GM12891 (cell line): ENCODE measurements around the gene SDSL.

ENCODE experiments used
- DNase-seq: peaks from one replicate; pipeline ENCODE4 v3.0.0; 2011; ENCODE audit warnings: low spot score; ENCODE audit not compliant: insufficient read length
- FAIRE-seq: peaks from 2 replicates; lab custom pipeline; 2011; peaks lifted over from hg19 to GRCh38; lab: Jason Lieb, UNC
- PAX5 ChIP-seq: IDR thresholded peaks from 2 replicates; pipeline ENCODE4 v1.6.1; 2011; ENCODE audit warnings: low read length, moderate library complexity, mild to moderate bottlenecking; ENCODE audit not compliant: insufficient read depth, severe bottlenecking
- POLR2A ChIP-seq: IDR thresholded peaks from 2 replicates; pipeline ENCODE4 v1.6.1; 2011; ENCODE audit warnings: low read depth, low read length, control low read depth
- POLR2AphosphoS5 ChIP-seq: IDR thresholded peaks from 2 replicates; pipeline ENCODE4 v1.6.1; 2011; ENCODE audit warnings: low read depth, low read length, control low read depth
- POU2F2 ChIP-seq: IDR thresholded peaks from 2 replicates; pipeline ENCODE4 v1.6.1; 2011; ENCODE audit warnings: low read depth, mild to moderate bottlenecking, control low read depth, low read length, moderate library complexity
- SPI1 ChIP-seq: IDR thresholded peaks from 2 replicates; pipeline ENCODE4 v1.6.1; 2011; ENCODE audit warnings: low read depth, low read length, control low read depth
- TAF1 ChIP-seq: IDR thresholded peaks from 2 replicates; pipeline ENCODE4 v1.6.1; 2011; ENCODE audit warnings: low read depth, low read length, control low read depth

The SDSL gene

DNA sequence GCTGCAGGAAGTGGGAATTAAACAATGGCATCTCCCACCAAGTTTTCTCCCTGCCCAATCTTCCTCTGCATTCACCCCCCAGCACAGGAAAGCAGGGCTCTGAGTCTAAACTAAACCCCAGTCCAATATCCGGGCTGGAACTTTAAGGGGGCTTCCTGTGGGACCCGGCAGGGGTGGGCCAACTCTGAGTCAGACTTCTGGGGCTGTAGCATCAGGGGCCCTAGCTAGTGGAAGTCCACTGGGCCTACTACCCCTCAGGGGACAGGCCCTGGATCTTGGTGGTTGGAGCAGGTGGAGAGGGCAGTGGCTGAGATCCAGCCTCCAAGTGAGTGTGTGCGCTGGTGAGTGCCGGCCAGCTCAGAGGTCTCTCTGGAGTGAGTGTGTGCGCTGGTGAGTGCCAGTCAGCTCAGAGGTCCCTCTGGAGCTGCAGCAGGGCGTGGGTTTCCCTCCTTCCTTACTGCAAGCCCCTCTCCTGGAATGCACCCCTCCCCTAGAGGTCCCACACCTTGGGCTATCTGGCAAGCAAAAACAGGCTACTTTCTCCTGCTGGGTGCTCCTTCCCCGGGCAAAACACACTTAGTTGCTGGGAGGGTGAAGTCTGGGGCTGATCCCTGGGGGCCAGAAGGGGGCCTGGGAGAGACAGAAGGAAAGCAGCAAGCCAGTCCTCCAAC, 55.1 kb downstream of the SDSL start:
- no peak for FAIRE-seq
- TF ChIP-seq POLR2AphosphoS5 (no peak), POU2F2 (no peak), POLR2A (no peak), SPI1 (no peak), PAX5 (no peak), TAF1 (no peak)
- no peak for DNase-seq

DNA sequence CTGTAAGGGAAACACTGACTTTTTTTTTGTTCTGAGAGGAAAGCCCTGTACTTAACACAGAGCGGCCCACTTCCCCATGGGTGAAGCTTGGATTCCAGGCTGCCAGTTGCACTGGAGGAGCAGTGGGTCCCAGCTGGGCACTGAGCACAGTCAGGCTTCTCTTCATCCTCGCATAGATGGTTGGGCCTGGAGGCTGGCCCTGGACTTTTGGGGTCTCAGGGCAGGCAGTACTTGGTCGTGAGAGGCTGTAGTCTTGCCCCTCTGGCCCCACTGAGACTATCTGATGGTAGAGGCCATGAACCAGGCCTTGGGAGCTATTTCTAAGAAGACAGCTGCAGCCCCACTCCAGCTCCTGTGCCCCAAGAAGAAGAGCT, 55.6 kb downstream of the SDSL start:
- TF ChIP-seq PAX5 (no peak), POU2F2 (no peak), TAF1 (no peak), POLR2A (no peak), SPI1 (no peak), POLR2AphosphoS5 (no peak)
- peak; percentile 13 for DNase-seq
- no peak for FAIRE-seq

DNA sequence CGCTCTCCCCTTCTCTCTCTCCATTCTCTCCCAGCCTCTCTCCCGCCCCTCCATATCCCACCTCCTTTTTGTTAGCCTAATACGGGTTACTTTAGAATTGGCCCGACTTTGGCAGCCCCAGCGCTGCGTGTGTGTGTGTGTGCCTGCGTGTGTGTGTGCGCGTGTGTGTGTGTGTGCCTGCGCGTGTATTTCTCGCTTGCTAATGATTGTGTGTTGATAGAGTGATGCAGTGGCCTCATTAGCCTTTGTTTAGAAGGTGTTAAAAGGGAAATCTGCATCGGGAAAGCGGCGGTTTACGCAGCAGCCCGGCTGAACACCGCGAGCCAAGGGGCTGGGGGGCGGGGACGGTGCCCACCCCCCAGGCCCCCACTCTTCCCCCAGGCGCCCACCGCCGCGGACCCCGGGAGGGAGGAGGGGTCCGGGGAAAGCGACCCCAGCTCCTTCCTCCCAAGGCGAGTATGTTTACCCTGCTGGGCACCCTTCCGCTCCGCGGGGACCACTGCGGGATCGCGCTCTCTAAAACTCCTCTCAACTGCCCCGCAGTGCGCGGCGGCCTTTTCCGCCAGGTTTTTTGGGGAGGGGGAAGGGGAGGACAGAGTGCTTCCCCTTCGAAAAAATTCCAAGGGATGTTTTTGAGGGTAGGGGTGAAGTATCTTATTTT, 56.3 kb downstream of the SDSL start:
- DNase-seq = no peak
- no peak for FAIRE-seq
- no peak for TF ChIP-seq POLR2AphosphoS5
- no peak for TF ChIP-seq POLR2A
- no peak for TF ChIP-seq PAX5
- no peak for TF ChIP-seq SPI1
- no peak for TF ChIP-seq POU2F2
- TF ChIP-seq TAF1 = no peak

DNA sequence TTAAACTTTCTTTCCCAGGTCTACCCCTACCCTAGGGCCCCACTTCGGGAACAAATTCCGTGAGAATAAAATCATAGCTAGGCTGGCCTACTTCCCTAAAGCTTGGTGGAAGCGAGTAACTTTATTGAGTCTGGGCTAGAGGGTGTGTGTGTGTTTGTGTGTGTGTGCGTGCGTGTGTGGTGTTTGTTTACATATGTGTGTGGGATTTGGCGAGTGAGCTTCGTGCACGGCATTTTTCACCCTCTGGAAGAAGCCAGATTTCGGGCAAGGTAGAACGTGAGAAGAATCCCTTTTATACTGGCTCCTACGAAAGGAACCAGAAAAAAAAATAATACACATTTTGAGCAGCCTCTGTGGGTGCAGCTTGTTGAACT, 57.0 kb downstream of the SDSL start:
- TF ChIP-seq POLR2A = no peak
- DNase-seq (no peak), FAIRE-seq (no peak)

DNA sequence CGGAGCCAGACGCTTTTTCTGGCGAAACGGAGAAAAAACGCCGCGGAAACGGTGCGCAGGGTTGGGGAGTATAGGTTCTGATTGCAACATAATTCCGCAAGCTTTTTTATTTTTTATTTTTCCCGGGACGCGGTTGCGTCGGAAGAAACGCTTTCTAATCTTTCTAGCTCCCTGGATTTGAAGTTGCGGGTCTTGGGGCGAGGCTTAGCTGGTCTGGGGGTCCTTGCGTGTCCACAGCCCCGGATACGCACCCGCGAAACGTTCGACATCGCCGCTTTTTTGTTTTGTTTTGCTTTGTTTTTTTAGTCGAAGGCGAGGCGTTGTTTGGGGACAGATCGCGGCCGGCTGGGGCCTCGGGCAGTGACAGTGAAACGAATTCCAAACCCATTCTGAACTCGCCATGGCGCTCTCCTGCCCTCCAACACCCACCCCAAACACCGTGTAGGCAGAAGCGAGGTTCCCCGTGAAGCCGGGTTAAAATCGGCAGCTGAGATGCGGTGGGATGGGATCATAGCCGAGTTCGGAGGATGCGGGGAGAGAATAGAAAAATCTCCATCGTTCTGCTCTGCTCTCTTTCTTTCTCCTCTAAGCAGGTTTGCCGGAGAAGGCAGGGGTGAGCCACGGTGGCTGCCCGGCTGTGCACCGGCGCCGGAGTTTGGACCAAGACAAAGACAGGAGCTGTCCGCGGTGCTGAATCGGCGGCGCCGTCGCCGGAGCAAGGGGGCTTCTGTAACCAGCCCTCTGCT, 57.6 kb downstream of the SDSL start:
- peak; percentile 51 for DNase-seq
- TF ChIP-seq TAF1 (no peak), POLR2AphosphoS5 (no peak), SPI1 (no peak), POU2F2 (no peak), PAX5 (no peak), POLR2A (no peak)
- FAIRE-seq = no peak

DNA sequence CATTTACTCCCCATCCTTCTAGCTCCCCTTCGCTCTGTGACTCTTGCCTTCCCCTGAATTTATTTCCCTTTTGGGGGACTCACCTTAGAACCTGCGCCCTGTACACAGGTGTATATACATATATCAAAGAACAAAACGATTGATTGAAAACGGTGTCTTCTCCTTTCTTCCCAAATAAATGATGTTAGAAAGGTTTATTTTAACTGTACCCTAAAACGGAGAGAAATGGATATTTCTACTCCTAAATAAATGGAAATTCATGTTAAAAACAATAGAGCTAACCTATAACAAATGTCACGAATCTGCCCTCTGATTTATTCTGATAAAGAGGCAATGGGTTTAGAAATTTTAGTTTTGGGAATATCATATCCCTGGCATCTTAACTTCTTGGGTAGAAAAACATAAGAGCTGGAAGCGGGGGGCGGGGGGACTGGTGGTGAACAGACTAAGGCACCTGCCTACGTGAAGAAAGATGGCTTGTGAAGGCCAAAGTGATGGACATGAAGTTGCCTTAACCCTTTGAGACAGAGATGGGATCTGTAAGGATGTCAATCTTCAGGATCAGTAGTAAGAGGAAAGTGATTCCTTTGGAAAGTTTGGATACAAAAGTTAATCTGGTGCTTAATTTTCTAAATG, 58.3 kb downstream of the SDSL start:
- DNase-seq = no peak
- TF ChIP-seq POU2F2 (no peak), POLR2AphosphoS5 (no peak), PAX5 (no peak), TAF1 (no peak), SPI1 (no peak), POLR2A (no peak)
- no peak for FAIRE-seq

DNA sequence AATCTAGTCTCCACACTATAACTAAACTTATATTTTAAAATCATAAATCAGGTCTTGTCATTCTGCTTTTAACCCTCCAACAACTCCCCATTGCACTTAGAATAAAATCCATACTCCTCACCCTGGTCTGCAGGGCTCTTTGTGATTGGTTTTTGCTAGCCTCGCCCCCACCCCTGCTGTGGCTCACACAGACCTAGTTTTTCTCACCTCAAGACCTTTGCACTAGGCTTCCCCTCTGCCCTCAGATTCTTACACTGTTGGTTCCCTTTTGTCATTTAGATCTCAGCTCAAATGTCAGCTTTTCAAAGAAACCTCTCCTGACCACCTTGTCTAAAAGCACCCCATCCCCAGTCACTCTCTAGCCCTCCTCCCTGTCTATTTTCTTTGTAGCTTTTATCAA, 60.2 kb downstream of the SDSL start:
- FAIRE-seq (no peak), DNase-seq (no peak)
- TF ChIP-seq POU2F2 (no peak), POLR2AphosphoS5 (no peak), POLR2A (no peak), PAX5 (no peak), TAF1 (no peak), SPI1 (no peak)

DNA sequence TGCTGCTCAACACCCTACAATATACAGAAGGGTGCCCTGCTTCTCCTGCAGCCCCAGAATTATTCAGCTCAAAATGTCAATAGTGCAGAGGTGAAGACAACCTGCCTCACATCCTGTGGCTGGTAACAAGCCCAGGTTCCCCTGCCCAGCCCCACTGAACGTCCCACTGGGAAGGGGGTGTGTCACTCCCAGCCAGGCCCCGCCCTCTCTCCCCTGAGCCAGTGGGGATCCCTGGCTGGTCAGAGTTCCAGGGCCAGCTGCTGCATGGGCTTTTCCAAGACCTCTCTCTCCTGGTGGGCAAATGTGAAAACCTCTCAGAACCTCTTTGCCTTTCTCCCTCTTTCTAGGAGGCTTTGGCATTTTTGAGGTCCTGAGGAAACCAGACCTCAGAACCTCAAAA, 63.1 kb downstream of the SDSL start:
- TF ChIP-seq SPI1 (no peak), PAX5 (no peak), POU2F2 (no peak), POLR2A (no peak), POLR2AphosphoS5 (no peak), TAF1 (no peak)
- FAIRE-seq (no peak), DNase-seq (no peak)

DNA sequence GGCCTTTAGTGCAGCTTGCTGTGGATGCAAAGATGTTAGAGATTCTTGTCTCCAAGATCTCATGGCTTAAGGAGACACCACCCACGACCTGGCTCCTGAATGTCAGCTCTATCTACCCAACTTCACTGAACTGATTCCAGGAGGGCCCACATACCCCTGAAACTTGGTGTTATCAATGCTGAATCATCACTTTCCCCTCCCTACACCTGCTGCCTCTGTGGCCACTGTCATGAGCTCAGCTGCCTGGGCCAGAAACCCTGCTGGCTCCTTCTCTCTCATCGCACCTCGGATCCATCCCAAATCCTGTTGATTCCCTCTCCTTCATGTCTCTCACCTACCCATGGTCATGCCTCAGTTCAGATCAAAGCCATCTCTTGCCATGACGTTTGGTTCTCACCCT, 64.5 kb downstream of the SDSL start:
- TF ChIP-seq TAF1 (no peak), PAX5 (no peak), SPI1 (no peak)
- FAIRE-seq = no peak
- DNase-seq = no peak
